GM20431 (cell line): ENCODE results near the gene LYPD5.
"Not testable (repeated sequence)": the region's sequence is repeated elsewhere in the genome, so short reads cannot be mapped to it uniquely, and the experiment has no call there.

Source experiments
- in situ Hi-C: fragments of 300-500 bp; cut with MseI, MboI; formaldehyde crosslinking; loops from one replicate; pipeline ENCODE4 v1.15.0; 2020; ENCODE audit warnings: low sequenced_read_pairs; ENCODE audit not compliant: unreplicated experiment

Gene LYPD5

GRCh38 chr19:43802216-43802951, at the start of gene LYPD5:
TSS of gene LYPD5 (minus strand) at chr19:43802447. CDS start at chr19:43802380, 67 bp downstream.
- in situ Hi-C loops = no loop called here

GRCh38 chr19:43848821-43849220, 46.6 kb upstream of the LYPD5 start:
- in situ Hi-C loops = no loop called here

GRCh38 chr19:43847884-43848283, 45.6 kb upstream of the LYPD5 start:
- in situ Hi-C loops = no loop called here

GRCh38 chr19:43847246-43847645, 45.0 kb upstream of the LYPD5 start:
- in situ Hi-C loops = no loop called here

- in situ Hi-C loops = no loop called here
These were observed 39.8 kb upstream of the LYPD5 start for GRCh38 chr19:43842007-43842406.

- in situ Hi-C loops = no loop called here
These were observed 36.9 kb upstream of the LYPD5 start for GRCh38 chr19:43839139-43839538.

- in situ Hi-C loops = no loop called here
These were observed 24.8 kb upstream of the LYPD5 start, which contains the start of gene ZNF283 for GRCh38 chr19:43826787-43827754. TSS of gene ZNF283 (plus strand) at chr19:43827321. CDS start at chr19:43833505, 6,184 bp downstream.

- in situ Hi-C loops = not testable (repeated sequence)
These were observed 22.3 kb upstream of the LYPD5 start for GRCh38 chr19:43824572-43824971.

- in situ Hi-C loops = not testable (repeated sequence)
These were observed 21.6 kb upstream of the LYPD5 start for GRCh38 chr19:43823856-43824255.

GRCh38 chr19:43820884-43821215, 18.6 kb upstream of the LYPD5 start:
- in situ Hi-C loops = no loop called here

- in situ Hi-C loops = no loop called here
These were observed 18.0 kb upstream of the LYPD5 start for GRCh38 chr19:43820098-43820883.

GRCh38 chr19:43818500-43818899, 16.3 kb upstream of the LYPD5 start:
- in situ Hi-C loops = loop anchor here (10.0 kb wide), 1 partner anchor 194 kb away; no protein-coding TSS in a partner anchor

GRCh38 chr19:43817454-43817853, 15.2 kb upstream of the LYPD5 start:
- in situ Hi-C loops = loop anchor here (10.0 kb wide), 1 partner anchor 193 kb away; no protein-coding TSS in a partner anchor

- in situ Hi-C loops = loop anchor here (10.0 kb wide), 1 partner anchor 190 kb away; no protein-coding TSS in a partner anchor
These were observed 12.6 kb upstream of the LYPD5 start for GRCh38 chr19:43814663-43815352.

GRCh38 chr19:43812688-43813087, 10.4 kb upstream of the LYPD5 start:
- in situ Hi-C loops = loop anchor here (10.0 kb wide), 1 partner anchor 188 kb away; no protein-coding TSS in a partner anchor

GRCh38 chr19:43812259-43812658, 10.0 kb upstream of the LYPD5 start:
- in situ Hi-C loops = loop anchor here (10.0 kb wide), 1 partner anchor 187 kb away; no protein-coding TSS in a partner anchor

- in situ Hi-C loops = loop anchor here (10.0 kb wide), 1 partner anchor 187 kb away; no protein-coding TSS in a partner anchor
These were observed 9.6 kb upstream of the LYPD5 start for GRCh38 chr19:43811837-43812236.

- in situ Hi-C loops = loop anchor here (10.0 kb wide), 1 partner anchor 185 kb away; no protein-coding TSS in a partner anchor
These were observed 7.8 kb upstream of the LYPD5 start for GRCh38 chr19:43809762-43810696.
